Fibroblast of mammary gland (primary cell): ENCODE measurements around the gene REC114.
A peak's percentile ranks its signal among the peaks of the same experiment; 100 is the strongest.
"Not testable (repeated sequence)": the region's sequence is repeated elsewhere in the genome, so short reads cannot be mapped to it uniquely, and the experiment has no call there.

Experiments used
- DNase-seq: peaks from one replicate; pipeline ENCODE4 v3.0.0-alpha.2; 2010; ENCODE audit warnings: low read depth
- H3K4me3 ChIP-seq: 2 replicates; pipeline ENCODE4 v1.5.1; 2011; ENCODE audit warnings: low read depth, mild to moderate bottlenecking, low read length, moderate library complexity; ENCODE audit not compliant: control insufficient read depth
- TF ChIP-seq, protein P1 (sequence below): conservative IDR thresholded peaks from 2 replicates; pipeline ENCODE4 v1.5.1; 2011; ENCODE audit warnings: low read depth, low read length, inconsistent platforms; ENCODE audit not compliant: control insufficient read depth, insufficient read depth

The REC114 gene

GRCh38 chr15:73571346-73571745 lies 128.4 kb downstream of the REC114 start:
- no peak overlapping the region for H3K4me3 ChIP-seq
- DNase-seq, result no peak
- TF ChIP-seq, protein P1, sequence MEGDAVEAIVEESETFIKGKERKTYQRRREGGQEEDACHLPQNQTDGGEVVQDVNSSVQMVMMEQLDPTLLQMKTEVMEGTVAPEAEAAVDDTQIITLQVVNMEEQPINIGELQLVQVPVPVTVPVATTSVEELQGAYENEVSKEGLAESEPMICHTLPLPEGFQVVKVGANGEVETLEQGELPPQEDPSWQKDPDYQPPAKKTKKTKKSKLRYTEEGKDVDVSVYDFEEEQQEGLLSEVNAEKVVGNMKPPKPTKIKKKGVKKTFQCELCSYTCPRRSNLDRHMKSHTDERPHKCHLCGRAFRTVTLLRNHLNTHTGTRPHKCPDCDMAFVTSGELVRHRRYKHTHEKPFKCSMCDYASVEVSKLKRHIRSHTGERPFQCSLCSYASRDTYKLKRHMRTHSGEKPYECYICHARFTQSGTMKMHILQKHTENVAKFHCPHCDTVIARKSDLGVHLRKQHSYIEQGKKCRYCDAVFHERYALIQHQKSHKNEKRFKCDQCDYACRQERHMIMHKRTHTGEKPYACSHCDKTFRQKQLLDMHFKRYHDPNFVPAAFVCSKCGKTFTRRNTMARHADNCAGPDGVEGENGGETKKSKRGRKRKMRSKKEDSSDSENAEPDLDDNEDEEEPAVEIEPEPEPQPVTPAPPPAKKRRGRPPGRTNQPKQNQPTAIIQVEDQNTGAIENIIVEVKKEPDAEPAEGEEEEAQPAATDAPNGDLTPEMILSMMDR, result no peak

DNA sequence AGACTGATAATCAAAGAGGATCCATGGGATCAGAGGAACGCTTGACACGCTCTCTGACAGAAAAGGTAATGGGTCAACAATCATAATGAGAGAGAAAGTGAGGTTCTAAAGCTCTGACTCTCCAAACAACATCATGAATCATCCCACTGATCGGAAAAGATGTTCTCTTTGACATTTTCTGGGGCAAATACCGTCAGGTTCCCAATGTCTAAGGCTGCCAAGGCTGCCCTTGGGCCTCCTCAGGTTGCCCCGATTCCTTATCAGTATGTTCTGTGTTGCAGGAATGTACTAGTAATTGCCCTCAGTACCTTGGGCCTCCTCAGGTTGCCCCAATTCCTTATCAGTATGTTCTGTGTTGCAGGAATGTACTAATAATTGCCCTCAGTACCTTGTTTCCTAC lies 129.3 kb downstream of the REC114 start:
- no peak overlapping the region for H3K4me3 ChIP-seq
- TF ChIP-seq, protein P1, result no peak

DNA sequence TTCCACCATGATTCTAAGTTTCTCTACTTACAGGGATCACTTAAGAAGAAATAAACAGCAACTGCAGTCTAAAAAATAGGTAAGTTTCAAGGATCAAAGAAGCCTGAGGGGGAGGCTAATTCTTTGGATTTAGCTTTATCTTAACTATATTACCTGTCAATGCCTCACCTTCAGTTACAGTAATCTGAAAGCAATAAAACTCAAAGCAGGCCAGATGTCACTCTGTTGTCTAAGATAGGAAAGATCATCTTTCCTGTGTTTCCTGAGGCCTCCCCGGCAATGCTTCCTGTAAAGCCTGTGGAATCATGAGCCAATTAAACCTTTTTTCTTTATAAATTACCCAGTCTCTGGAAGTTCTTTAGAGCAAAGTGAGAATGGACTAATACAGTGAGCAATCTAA lies 130.1 kb downstream of the REC114 start:
- TF ChIP-seq, protein P1, result no peak
- no peak for DNase-seq

More for the DNA sequence above, 129.3 kb downstream of the REC114 start:
- DNase-seq, result no peak

GRCh38 chr15:73573572-73573971 lies 130.6 kb downstream of the REC114 start:
- DNase-seq, result peak; percentile 84
- H3K4me3 ChIP-seq, result no peak overlapping the region
- TF ChIP-seq, protein P1, result no peak

More for the DNA sequence above, 130.1 kb downstream of the REC114 start:
- H3K4me3 ChIP-seq, result no peak overlapping the region

- TF ChIP-seq, protein P1, result no peak
- no peak overlapping the region for H3K4me3 ChIP-seq
- DNase-seq, result peak; percentile 49
Observed at GRCh38 chr15:73575636-73576247, 132.8 kb downstream of the REC114 start.

- H3K4me3 ChIP-seq, DNase-seq: not testable (repeated sequence)
Observed at GRCh38 chr15:73577593-73577992, 134.6 kb downstream of the REC114 start.

DNA sequence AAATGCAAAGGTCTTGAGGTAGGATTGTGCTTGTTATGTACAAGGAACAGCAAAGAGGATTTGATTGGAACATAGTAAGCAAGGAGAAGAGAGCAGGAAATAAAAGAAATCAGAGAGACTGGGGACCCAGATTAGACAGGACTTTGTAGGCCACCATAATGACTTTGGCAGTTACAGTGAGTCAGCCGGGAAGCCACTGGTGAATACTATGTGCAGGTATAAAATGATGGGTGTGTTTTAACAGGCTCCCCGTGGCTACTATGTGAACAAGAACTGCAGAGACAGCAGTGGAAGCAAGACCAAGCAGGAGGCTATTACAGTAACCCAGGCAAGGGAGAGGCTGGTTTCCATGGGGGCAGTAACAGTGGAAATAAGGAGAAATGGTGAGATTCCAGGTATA lies 135.1 kb downstream of the REC114 start:
- H3K4me3 ChIP-seq, result no peak overlapping the region
- no peak for DNase-seq
- TF ChIP-seq, protein P1, result no peak
